Neutrophil (primary cell): ENCODE results near the gene SCIMP.
"Not testable (repeated sequence)": the region's sequence is repeated elsewhere in the genome, so short reads cannot be mapped to it uniquely, and the experiment has no call there.

Source experiments
- H3K27ac ChIP-seq: fragments of 200-600 bp; sonication (generic); 2 replicates; pipeline ENCODE4 v1.5.1; 2016; ENCODE audit warnings: mild to moderate bottlenecking, moderate library complexity
- H3K27me3 ChIP-seq: fragments of 200-600 bp; sonication (generic); 2 replicates; pipeline ENCODE4 v1.6.0; 2016; ENCODE audit warnings: mild to moderate bottlenecking
- H3K36me3 ChIP-seq: fragments of 200-600 bp; sonication (generic); 2 replicates; pipeline ENCODE4 v1.5.1; 2017
- H3K4me1 ChIP-seq, 2 experiments: fragments of 200-600 bp in 1 of 2; sonication (generic) in 1 of 2; 1 replicate in 1 of 2; 2 replicates in 1 of 2; pipeline versions ENCODE4 v1.5.1 to v1.6.1; 2013 to 2016; ENCODE audit warnings: low read depth in 1 of 2, low read length in 1 of 2, mild to moderate bottlenecking in 1 of 2, moderate library complexity in 1 of 2; ENCODE audit not compliant: control insufficient read depth in 1 of 2, insufficient read depth in 1 of 2
- H3K4me3 ChIP-seq, 2 experiments: fragments of 200-600 bp in 1 of 2; sonication (generic) in 1 of 2; 1 replicate in 1 of 2; 2 replicates in 1 of 2; pipeline ENCODE4 v1.5.1; 2013 to 2016; ENCODE audit warnings: low read depth in 1 of 2, low read length in 1 of 2, mild to moderate bottlenecking in 1 of 2, moderate library complexity in 1 of 2
- H3K9me3 ChIP-seq: fragments of 200-600 bp; sonication (generic); 2 replicates; pipeline ENCODE4 v1.5.1; 2016
- CTCF ChIP-seq: fragments of 200-600 bp; sonication (generic); IDR thresholded peaks from 2 replicates; pipeline ENCODE4 v1.5.1; 2016; ENCODE audit warnings: antibody characterized with exemption

The SCIMP gene

GRCh38 chr17:5236938-5237540 is 2.4 kb upstream of the SCIMP start:
- Histone ChIP-seq H3K27ac (no peak overlapping the region), H3K4me1 (no peaks in the 10 kb centered on the region), H3K36me3 (no peaks in the 10 kb centered on the region), H3K27me3 (no peaks in the 10 kb centered on the region), H3K4me3 (no peak overlapping the region), H3K9me3 (no peaks in the 10 kb centered on the region)
- no peak for TF ChIP-seq CTCF

GRCh38 chr17:5233492-5233891 is 1.2 kb downstream of the SCIMP start:
- not testable (repeated sequence) for H3K36me3 ChIP-seq, H3K4me3 ChIP-seq, H3K9me3 ChIP-seq, H3K27me3 ChIP-seq, H3K27ac ChIP-seq, H3K4me1 ChIP-seq

GRCh38 chr17:5226940-5227878 is 7.5 kb downstream of the SCIMP start:
- no peaks in the 10 kb centered on the region for H3K27me3 ChIP-seq
- peaks cover 4 to 5% of the 10 kb centered on the region in 2 experiments for H3K4me1 ChIP-seq
- H3K4me3 ChIP-seq = no peak overlapping the region
- no peaks in the 10 kb centered on the region for H3K36me3 ChIP-seq
- H3K27ac ChIP-seq = no peak overlapping the region
- no peak for TF ChIP-seq CTCF
- no peaks in the 10 kb centered on the region for H3K9me3 ChIP-seq

GRCh38 chr17:5225668-5226457 is 8.8 kb downstream of the SCIMP start:
- Histone ChIP-seq H3K4me1 (peaks cover 11 to 13% of the 10 kb centered on the region in 2 experiments), H3K27ac (no peak overlapping the region)

GRCh38 chr17:5221912-5222311 is 12.7 kb downstream of the SCIMP start:
- H3K9me3 ChIP-seq, H3K27me3 ChIP-seq, H3K36me3 ChIP-seq, H3K4me3 ChIP-seq, H3K27ac ChIP-seq: not testable (repeated sequence)
- H3K4me1 ChIP-seq = peaks cover 11 to 14% of the 10 kb centered on the region in 2 experiments

More at GRCh38 chr17:5225668-5226457, 8.8 kb downstream of the SCIMP start:
- TF ChIP-seq CTCF = no peak
- no peaks in the 10 kb centered on the region for H3K9me3 ChIP-seq
- no peaks in the 10 kb centered on the region for H3K36me3 ChIP-seq
- no peaks in the 10 kb centered on the region for H3K27me3 ChIP-seq
- H3K4me3 ChIP-seq = no peak overlapping the region

- no peaks in the 10 kb centered on the region for H3K9me3 ChIP-seq
- no peak overlapping the region for H3K27ac ChIP-seq
- H3K36me3 ChIP-seq = no peaks in the 10 kb centered on the region
- H3K4me1 ChIP-seq = peaks cover 6 to 9% of the 10 kb centered on the region in 2 experiments
- no peak overlapping the region for H3K4me3 ChIP-seq
- TF ChIP-seq CTCF = no peak
- H3K27me3 ChIP-seq = no peaks in the 10 kb centered on the region
These were observed 14.6 kb downstream of the SCIMP start for GRCh38 chr17:5220074-5220473.
